KG1 (cell line): Measurements from ENCODE around the gene OLA1.

Source experiments
- DNase-seq: peaks from one replicate; lab custom pipeline; 2025; lab: John Stamatoyannopoulos, UW

Gene OLA1

GRCh38 chr2:174066871-174067270, 181.5 kb downstream of the OLA1 start:
- no peak for DNase-seq

DNA sequence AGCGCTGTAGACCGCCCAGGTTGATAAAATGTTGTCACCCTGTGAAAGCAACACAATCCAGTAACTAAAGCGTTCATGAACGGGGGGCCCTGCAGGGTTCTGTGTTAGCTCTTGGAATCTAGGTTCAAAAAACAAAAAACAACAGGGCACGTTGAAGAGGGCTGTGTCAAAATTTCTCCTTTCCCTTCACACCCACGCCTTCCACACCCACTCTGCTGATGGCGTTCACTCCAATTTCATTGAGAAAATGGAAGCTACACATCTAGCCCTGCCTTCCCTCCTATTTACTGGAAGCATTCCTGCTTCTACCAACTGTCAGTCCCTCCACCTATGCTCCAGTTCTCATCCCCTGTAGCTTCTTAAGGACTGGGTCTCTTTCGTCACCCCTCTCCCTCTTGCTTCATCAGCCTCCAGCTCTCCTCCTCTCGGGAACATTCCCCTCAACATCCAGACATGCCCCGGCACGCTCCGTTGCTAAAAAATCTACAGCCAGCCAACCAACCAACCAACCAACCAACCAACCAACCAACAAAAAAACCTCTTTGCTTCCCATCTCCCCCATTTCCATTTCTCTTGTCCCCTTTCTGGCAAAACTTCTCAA, 184.7 kb downstream of the OLA1 start:
- DNase-seq = no peak

GRCh38 chr2:174062934-174063333, 185.4 kb downstream of the OLA1 start:
- no peak for DNase-seq

DNA sequence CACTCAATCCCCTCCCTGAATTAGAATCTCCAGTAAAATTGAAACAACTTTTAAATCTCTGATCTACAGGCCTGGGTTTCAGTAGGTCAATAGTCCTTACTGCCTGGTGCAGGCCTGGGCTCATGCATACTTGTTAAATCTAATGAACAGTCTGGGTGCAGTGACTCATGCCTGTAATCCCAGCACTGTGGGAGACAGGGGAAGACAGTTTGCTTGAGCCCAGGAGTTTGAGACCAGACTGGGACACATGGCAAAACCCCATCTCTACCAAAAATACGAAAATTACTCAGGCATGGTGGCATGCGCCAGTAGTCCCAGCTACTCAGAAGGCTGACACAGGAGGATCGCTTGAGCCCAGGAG, 188.5 kb downstream of the OLA1 start:
- no peak for DNase-seq

DNA sequence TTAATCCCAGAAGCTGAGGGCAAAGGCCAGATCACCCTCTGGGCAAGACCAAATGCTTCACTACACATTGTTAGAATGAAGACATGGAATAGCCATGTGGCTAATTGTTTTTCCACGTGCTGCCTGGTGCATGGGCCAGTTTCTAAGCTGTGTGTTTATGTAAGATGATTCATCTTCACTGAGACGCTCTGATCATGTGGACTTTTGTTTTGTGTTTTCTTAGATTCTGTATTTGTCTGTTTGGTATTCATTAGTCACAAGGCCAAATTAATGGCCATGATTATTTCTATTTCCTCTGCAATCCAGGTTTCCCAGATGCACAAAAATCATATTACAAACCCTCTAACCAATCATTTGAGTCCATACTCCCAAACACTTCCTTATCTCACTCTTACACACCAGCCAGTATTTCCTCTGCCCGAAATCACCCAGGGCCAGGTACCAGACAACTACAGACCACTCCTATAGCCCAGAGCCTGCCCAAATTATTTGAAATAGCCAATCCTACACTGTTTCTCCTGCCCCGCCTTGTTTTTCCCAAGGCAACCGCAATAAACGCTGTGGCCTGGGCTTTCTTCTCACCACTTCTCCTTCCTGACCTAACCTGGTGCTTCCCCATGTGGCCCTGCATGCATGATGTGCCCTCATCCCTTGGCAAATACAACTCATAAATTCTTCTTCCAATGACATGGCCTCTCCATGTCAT, 189.0 kb downstream of the OLA1 start:
- DNase-seq = peak; percentile 7

GRCh38 chr2:174058456-174058855, 189.9 kb downstream of the OLA1 start:
- no peak for DNase-seq

GRCh38 chr2:174058026-174058425, 190.3 kb downstream of the OLA1 start:
- no peak for DNase-seq

DNA sequence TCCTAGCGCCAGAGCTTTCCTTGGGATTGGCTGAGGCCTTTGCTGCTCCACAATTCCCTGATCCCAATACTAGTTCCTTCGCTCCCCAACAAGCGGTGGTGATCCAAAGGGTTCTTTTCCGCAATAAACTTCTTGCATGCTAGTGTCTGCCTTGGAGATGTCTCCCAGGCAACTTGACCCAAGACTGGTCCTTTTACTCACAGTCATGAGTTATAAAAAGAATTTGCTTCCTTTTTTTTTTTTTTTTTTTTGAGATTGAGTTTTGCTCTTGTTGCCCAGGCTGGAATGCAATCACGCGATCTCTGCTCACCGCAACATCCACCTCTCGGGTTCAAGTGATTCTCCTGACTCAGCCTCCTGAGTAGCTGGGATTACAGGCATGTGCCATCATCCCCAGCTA, 193.4 kb downstream of the OLA1 start:
- DNase-seq = no peak

DNA sequence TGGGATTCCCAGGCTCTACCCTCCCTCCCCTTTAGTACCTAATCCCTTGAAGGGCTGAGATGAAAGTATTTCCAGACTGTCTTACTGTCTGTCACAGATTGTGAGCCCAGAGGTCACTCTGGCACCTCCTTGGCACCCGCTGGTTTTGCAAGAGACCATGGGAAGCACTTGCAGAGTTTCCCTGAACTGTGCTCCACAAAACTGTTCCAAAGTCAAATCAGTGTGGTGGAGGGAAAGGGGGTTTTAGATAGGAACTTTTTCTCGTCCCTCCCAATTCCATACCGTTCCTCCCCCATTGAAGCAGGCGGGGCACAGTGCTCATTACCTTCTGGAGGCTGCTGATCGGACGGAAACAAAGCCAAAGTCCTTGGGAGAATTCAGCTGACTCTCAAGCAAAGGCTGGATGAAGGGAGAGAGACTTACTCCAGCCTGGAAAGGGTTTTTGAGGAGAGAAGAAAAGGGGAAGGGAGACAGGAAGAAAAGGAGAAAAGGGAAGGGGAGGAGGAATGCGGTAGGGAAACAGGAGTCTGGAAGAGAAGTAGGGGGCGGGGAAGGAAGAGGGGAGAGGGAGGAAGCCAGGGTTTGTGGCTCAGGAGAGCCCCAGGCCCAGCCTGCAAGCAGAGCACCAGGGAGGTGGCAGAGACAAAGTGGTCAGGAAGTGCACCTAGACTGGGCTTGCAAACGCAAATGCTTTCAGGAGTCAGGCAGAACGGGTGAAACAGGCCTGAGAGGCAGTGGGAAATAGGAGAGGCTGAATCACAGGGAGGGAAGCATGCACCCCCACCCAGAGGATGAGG, 194.8 kb downstream of the OLA1 start:
- DNase-seq = no peak

- DNase-seq = no peak
Observed at GRCh38 chr2:174052584-174052976, 195.8 kb downstream of the OLA1 start.

DNA sequence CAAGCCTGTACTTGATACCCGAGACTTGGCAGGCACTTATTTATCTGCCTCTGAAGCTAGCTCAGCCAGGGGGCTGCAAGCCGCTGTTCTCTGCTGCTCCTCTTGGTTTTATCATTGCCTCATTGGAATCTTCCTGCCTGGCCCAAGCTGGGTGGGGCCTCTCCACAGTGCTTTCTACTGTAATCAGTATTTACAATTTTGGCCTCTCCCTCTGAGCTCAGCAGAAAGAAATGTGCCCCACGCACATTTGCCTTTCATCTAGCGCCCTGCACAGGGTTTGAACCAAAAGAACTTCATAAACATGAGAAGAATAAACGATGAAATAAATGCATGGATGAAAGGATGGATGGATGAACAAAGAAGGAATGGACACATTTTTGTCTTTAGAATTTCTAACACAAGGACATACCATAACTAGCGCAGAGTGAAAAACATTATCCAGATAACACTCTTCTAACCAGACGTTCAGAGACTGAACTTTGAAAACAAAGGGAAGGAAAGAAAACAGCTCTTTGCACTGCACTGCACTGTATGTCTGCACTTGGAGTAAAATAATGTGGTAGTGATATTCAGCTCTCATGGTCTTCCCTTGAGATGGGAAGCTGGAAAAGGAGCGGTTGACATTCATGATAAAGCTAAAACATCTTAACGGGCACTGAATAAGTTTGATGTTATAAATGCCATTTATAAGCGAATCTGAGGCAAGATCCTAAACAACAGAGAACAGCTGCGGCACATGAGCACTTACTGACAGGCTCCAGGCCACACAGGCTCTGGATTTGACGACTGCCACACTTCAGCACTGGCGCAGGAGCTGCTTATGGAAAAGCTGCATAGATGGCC, 196.4 kb downstream of the OLA1 start:
- DNase-seq = no peak

GRCh38 chr2:174051068-174051467, 197.3 kb downstream of the OLA1 start:
- no peak for DNase-seq

DNA sequence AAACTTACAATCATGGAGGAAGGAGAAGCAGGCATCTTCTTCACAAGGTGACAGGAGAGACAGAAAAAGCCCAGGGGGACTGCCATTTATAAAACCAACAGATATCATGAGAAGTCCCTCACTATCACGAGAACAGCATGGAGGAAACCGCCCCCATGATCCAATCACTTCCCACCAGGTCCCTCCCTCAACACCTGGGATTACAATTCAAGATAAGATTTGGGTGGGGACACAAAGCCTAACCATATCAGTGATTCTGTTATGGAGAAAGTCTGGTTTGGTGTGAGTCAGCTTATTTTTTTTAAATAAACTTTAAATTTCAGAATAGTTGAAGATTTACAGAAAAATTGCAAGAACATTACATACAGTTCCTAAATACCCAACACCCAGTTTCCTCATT, 198.4 kb downstream of the OLA1 start:
- no peak for DNase-seq

DNA sequence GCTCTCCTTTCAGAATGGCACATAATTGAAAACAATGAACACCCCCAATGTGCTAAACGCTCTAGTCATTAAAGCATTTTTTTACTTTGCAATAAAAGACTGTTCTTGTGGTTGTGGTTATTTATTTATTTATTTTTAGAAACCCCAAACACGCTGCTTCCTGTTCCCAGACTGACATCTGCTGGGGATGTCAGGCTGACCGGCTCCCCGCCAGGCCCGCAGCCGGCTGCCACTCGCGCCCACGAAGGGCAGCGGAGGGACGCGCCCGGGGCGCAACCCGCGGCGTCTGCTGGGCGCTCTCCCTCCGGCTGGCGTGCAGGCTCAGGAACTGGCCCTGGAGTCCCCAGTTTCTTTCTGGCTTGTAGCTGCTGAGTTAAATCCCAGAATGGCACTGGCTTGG, 200.1 kb downstream of the OLA1 start:
- no peak for DNase-seq

- DNase-seq = no peak
Observed at GRCh38 chr2:174047746-174048145, 200.6 kb downstream of the OLA1 start.

- no peak for DNase-seq
Observed at GRCh38 chr2:174046172-174046571, 202.2 kb downstream of the OLA1 start.

GRCh38 chr2:174044556-174044955, 203.8 kb downstream of the OLA1 start:
- DNase-seq = no peak

- no peak for DNase-seq
Observed at GRCh38 chr2:174040417-174040701, 208.0 kb downstream of the OLA1 start.

GRCh38 chr2:174039551-174040416, 208.5 kb downstream of the OLA1 start:
- DNase-seq = peak; percentile 71

- no peak for DNase-seq
Observed at GRCh38 chr2:174038462-174038861, 209.9 kb downstream of the OLA1 start.

GRCh38 chr2:174036825-174037224, 211.5 kb downstream of the OLA1 start:
- DNase-seq = no peak
